Vagina (tissue), 2 donors: ENCODE measurements around the gene RXFP1.

Experiments used
- POLR2A ChIP-seq, 2 donors: fragments of 450-650 bp; IDR thresholded peaks; one replicate each; pipeline ENCODE4 v1.6.1; 2017; ENCODE audit warnings: antibody characterized with exemption in 2 of 2, mild to moderate bottlenecking in 2 of 2, moderate library complexity in 2 of 2
- POLR2AphosphoS5 ChIP-seq, 2 donors: sonication (generic); formaldehyde crosslinking; IDR thresholded peaks; one replicate each; pipeline ENCODE4 v1.9.0; 2017; ENCODE audit warnings: antibody characterized with exemption in 2 of 2, mild to moderate bottlenecking in 2 of 2, low read depth in 1 of 2; ENCODE audit not compliant: insufficient read depth in 1 of 2
- TF ChIP-seq, protein P1 (sequence below), 3 experiments: fragments of 450-650 bp in 2 of 3; fragments of 200-600 bp in 1 of 3; sonication (generic) in 1 of 3; IDR thresholded peaks; one replicate each; pipeline ENCODE4 v1.5.1; 2017 to 2019; ENCODE audit warnings: antibody characterized with exemption in 3 of 3, mild to moderate bottlenecking in 2 of 3, moderate library complexity in 2 of 3

DNA sequence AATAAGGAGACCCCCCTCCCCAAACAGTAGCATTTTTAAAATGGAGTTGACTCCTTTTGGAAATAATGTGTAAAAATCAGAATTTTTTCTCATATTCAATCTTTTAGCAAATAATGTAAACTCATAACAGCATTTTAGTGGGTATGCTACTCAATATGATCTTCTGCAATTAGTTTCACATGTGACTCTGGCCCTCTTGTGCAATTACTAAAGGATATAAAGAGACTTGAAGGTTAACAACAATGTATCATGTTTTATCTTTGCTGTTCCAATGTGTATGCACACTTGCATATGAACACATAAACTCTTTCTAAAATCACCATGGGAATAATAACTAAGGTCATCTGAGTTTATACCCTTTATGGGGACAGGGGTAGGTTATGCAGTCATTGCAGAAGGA lies 39.9 kb upstream of the RXFP1 start:
- TF ChIP-seq, protein P1, sequence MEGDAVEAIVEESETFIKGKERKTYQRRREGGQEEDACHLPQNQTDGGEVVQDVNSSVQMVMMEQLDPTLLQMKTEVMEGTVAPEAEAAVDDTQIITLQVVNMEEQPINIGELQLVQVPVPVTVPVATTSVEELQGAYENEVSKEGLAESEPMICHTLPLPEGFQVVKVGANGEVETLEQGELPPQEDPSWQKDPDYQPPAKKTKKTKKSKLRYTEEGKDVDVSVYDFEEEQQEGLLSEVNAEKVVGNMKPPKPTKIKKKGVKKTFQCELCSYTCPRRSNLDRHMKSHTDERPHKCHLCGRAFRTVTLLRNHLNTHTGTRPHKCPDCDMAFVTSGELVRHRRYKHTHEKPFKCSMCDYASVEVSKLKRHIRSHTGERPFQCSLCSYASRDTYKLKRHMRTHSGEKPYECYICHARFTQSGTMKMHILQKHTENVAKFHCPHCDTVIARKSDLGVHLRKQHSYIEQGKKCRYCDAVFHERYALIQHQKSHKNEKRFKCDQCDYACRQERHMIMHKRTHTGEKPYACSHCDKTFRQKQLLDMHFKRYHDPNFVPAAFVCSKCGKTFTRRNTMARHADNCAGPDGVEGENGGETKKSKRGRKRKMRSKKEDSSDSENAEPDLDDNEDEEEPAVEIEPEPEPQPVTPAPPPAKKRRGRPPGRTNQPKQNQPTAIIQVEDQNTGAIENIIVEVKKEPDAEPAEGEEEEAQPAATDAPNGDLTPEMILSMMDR (IDR thresholded peaks at IDR 0.05) = no peak
- TF ChIP-seq POLR2A (IDR thresholded peaks at IDR 0.05) = no peak
- no peak for TF ChIP-seq POLR2AphosphoS5 (IDR thresholded peaks at IDR 0.05; ENCODE audit: insufficient read depth in 1 of 2, low read depth in 1 of 2)
